Measurements from ENCODE around the gene RPL35. TPM values are rescaled to one million over a fixed set of nuclear protein-coding genes. Genes with fewer than 3 reads are reported as not detected.
A peak's percentile ranks its signal among the peaks of the same experiment; 100 is the strongest.

The RPL35 gene
- polyA plus RNA-seq, 1 of the 3 experiments (the other 2 are of a cell fraction) = 5,348 TPM

DNA sequence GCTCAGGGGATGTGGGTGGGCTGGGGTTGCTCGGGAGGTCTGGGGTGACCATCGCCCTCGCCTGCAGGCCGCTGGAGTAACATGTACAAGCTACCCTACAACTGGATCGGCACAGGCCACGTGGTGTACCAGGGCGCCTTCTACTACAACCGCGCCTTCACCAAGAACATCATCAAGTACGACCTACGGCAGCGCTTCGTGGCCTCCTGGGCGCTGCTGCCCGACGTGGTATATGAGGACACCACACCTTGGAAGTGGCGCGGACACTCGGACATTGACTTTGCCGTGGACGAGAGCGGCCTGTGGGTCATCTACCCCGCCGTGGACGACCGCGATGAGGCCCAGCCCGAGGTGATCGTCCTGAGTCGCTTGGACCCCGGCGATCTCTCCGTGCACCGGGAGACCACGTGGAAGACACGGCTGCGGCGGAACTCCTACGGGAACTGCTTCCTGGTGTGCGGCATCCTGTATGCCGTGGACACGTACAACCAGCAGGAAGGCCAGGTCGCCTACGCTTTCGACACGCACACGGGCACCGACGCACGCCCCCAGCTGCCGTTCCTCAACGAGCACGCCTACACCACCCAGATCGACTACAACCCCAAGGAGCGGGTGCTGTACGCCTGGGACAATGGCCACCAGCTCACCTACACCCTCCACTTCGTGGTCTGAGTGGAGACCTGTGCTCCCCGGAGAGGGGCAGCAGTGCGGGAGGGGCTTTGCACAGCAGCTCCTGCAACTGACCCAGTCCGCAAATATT, 51.8 kb downstream of the RPL35 start:
- Histone ChIP-seq H3K4me2 (no peak overlapping the region), H3K9me2 (no peaks in the 10 kb centered on the region), H3K27me3 (ENCODE audit: insufficient read depth) (no peaks in the 10 kb centered on the region), H3K4me3 (ENCODE audit: low read depth in 2 of 2, low read length in 1 of 2) (no peak overlapping the region), H3K9me3 (no peaks in the 10 kb centered on the region), H2AFZ (ENCODE audit: low read depth) (no peak overlapping the region), H3K9ac (no peak overlapping the region), H3K79me2 (ENCODE audit: insufficient read depth) (no peaks in the 10 kb centered on the region), H4K20me1 (ENCODE audit: insufficient read depth) (no peaks in the 10 kb centered on the region), H3K27ac (ENCODE audit: low read depth in 2 of 2, low read length in 1 of 2) (no peak overlapping the region), H3K36me3 (replicated peaks in 1 of 2; ENCODE audit: control insufficient read depth in 1 of 2, insufficient read depth in 2 of 2, low read length in 1 of 2) (no peaks in the 10 kb centered on the region), H3K4me1 (ENCODE audit: control insufficient read depth in 1 of 2, insufficient read depth in 2 of 2, low read depth in 1 of 2, low read length in 1 of 2) (peaks cover 0 to 25% of the 10 kb centered on the region in 2 experiments; a peak in 3 of 4 replicates), H3F3A (replicated peaks; ENCODE audit: insufficient read depth) (peaks cover 24% of the 10 kb centered on the region)
- TF ChIP-seq FOSL2 (IDR thresholded peaks at IDR 0.05; ENCODE audit: borderline replicate concordance, low read depth) = no peak
- TF ChIP-seq, protein P1, sequence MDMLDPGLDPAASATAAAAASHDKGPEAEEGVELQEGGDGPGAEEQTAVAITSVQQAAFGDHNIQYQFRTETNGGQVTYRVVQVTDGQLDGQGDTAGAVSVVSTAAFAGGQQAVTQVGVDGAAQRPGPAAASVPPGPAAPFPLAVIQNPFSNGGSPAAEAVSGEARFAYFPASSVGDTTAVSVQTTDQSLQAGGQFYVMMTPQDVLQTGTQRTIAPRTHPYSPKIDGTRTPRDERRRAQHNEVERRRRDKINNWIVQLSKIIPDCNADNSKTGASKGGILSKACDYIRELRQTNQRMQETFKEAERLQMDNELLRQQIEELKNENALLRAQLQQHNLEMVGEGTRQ (IDR thresholded peaks at IDR 0.05; ENCODE audit: borderline replicate concordance, low read depth, low read length) = no peak
- no peak for TF ChIP-seq TEAD4 (IDR thresholded peaks at IDR 0.05; ENCODE audit: borderline replicate concordance, insufficient read depth)
- TF ChIP-seq FOXM1 (IDR thresholded peaks at IDR 0.05; ENCODE audit: low read depth) = no peak
- TF ChIP-seq EZH2phosphoT487 (IDR thresholded peaks at IDR 0.05; ENCODE audit: borderline replicate concordance, low read depth) = no peak
- no peak for TF ChIP-seq RAD21 (IDR thresholded peaks at IDR 0.05; ENCODE audit: low read length)
- TF ChIP-seq, protein P2, sequence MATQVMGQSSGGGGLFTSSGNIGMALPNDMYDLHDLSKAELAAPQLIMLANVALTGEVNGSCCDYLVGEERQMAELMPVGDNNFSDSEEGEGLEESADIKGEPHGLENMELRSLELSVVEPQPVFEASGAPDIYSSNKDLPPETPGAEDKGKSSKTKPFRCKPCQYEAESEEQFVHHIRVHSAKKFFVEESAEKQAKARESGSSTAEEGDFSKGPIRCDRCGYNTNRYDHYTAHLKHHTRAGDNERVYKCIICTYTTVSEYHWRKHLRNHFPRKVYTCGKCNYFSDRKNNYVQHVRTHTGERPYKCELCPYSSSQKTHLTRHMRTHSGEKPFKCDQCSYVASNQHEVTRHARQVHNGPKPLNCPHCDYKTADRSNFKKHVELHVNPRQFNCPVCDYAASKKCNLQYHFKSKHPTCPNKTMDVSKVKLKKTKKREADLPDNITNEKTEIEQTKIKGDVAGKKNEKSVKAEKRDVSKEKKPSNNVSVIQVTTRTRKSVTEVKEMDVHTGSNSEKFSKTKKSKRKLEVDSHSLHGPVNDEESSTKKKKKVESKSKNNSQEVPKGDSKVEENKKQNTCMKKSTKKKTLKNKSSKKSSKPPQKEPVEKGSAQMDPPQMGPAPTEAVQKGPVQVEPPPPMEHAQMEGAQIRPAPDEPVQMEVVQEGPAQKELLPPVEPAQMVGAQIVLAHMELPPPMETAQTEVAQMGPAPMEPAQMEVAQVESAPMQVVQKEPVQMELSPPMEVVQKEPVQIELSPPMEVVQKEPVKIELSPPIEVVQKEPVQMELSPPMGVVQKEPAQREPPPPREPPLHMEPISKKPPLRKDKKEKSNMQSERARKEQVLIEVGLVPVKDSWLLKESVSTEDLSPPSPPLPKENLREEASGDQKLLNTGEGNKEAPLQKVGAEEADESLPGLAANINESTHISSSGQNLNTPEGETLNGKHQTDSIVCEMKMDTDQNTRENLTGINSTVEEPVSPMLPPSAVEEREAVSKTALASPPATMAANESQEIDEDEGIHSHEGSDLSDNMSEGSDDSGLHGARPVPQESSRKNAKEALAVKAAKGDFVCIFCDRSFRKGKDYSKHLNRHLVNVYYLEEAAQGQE (IDR thresholded peaks at IDR 0.05; ENCODE audit: low read depth, low read length) = no peak
- TF ChIP-seq NRF1 (IDR thresholded peaks at IDR 0.05; ENCODE audit: low read depth, low read length) = no peak
- TF ChIP-seq GABPA (IDR thresholded peaks at IDR 0.05; ENCODE audit: low read depth) = no peak
- TF ChIP-seq JUND (IDR thresholded peaks at IDR 0.05) = no peak
- TF ChIP-seq EP300 (IDR thresholded peaks at IDR 0.05; ENCODE audit: borderline replicate concordance in 1 of 2, low read depth in 1 of 2, low read length in 1 of 2) = no peak
- TF ChIP-seq, protein P3, sequence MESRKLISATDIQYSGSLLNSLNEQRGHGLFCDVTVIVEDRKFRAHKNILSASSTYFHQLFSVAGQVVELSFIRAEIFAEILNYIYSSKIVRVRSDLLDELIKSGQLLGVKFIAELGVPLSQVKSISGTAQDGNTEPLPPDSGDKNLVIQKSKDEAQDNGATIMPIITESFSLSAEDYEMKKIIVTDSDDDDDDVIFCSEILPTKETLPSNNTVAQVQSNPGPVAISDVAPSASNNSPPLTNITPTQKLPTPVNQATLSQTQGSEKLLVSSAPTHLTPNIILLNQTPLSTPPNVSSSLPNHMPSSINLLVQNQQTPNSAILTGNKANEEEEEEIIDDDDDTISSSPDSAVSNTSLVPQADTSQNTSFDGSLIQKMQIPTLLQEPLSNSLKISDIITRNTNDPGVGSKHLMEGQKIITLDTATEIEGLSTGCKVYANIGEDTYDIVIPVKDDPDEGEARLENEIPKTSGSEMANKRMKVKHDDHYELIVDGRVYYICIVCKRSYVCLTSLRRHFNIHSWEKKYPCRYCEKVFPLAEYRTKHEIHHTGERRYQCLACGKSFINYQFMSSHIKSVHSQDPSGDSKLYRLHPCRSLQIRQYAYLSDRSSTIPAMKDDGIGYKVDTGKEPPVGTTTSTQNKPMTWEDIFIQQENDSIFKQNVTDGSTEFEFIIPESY (IDR thresholded peaks at IDR 0.05; ENCODE audit: borderline replicate concordance, low read depth) = no peak
- TF ChIP-seq RFX5 (IDR thresholded peaks at IDR 0.05; ENCODE audit: low read length) = no peak
- TF ChIP-seq CHD2 (IDR thresholded peaks at IDR 0.05; ENCODE audit: low read length, partially characterized antibody) = no peak
- TF ChIP-seq, protein P4, sequence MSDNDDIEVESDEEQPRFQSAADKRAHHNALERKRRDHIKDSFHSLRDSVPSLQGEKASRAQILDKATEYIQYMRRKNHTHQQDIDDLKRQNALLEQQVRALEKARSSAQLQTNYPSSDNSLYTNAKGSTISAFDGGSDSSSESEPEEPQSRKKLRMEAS (IDR thresholded peaks at IDR 0.05; ENCODE audit: low read depth) = no peak
- TF ChIP-seq YY1 (IDR thresholded peaks at IDR 0.05; ENCODE audit: low read depth) = no peak
- no peak for TF ChIP-seq SMC3 (IDR thresholded peaks at IDR 0.05; ENCODE audit: low read depth, low read length)
- WGBS (ENCODE audit: low lambda C conversion rate) = 97% methylated on average over 51 of the region's 60 CpGs
- POLR2A ChIA-PET = no interaction called here
- DNase-seq = peak; percentile 15
- CTCF ChIA-PET = interaction anchor here (1.0 to 3.6 kb wide), 5 partner anchors 8 to 43 kb away, joined by 3 to 20 read pairs (median 9); partner anchors contain the start of genes OLFML2A and WDR38

Measured in SK-N-SH (cell line).